COLO668 (cell line): ENCODE measurements around the gene FOXC2.

ENCODE experiments used
- DNase-seq: peaks from one replicate; lab custom pipeline; 2025; ENCODE audit not compliant: unreplicated experiment; lab: John Stamatoyannopoulos, UW

FOXC2 gene

GRCh38 chr16:86571530-86571915 lies 4.9 kb downstream of the FOXC2 start:
- DNase-seq: no peak

- DNase-seq: no peak
Measured at GRCh38 chr16:86572041-86572521, 5.5 kb downstream of the FOXC2 start.

GRCh38 chr16:86572606-86573005 lies 6.0 kb downstream of the FOXC2 start:
- DNase-seq: no peak

GRCh38 chr16:86573215-86573614 lies 6.6 kb downstream of the FOXC2 start:
- DNase-seq: no peak

GRCh38 chr16:86573646-86574508 lies 7.2 kb downstream of the FOXC2 start:
- no peak for DNase-seq

GRCh38 chr16:86574646-86575045 lies 8.0 kb downstream of the FOXC2 start:
- no peak for DNase-seq

GRCh38 chr16:86575095-86575685 lies 8.6 kb downstream of the FOXC2 start:
- DNase-seq: no peak

- peak; percentile 63 for DNase-seq
Measured at GRCh38 chr16:86575754-86576557, 9.3 kb downstream of the FOXC2 start.

- DNase-seq: no peak
Measured at GRCh38 chr16:86576591-86577313, 10.1 kb downstream of the FOXC2 start.

GRCh38 chr16:86577314-86577971 lies 10.8 kb downstream of the FOXC2 start:
- no peak for DNase-seq

GRCh38 chr16:86578061-86578599 lies 11.5 kb downstream of the FOXC2 start, which contains the start of gene FOXL1:
Gene FOXL1, plus strand, starts transcription at chr16:86578549. Its CDS starts 175 bp downstream, at chr16:86578724.
- DNase-seq: no peak

- no peak for DNase-seq
Measured at GRCh38 chr16:86578611-86579267, 12.1 kb downstream of the FOXC2 start.

GRCh38 chr16:86579268-86580062 lies 12.8 kb downstream of the FOXC2 start:
- no peak for DNase-seq

GRCh38 chr16:86580063-86580790 lies 13.6 kb downstream of the FOXC2 start:
- no peak for DNase-seq

GRCh38 chr16:86580791-86581170 lies 14.2 kb downstream of the FOXC2 start:
- DNase-seq: no peak

- no peak for DNase-seq
Measured at GRCh38 chr16:86581458-86581857, 14.8 kb downstream of the FOXC2 start.

GRCh38 chr16:86584071-86584685 lies 17.5 kb downstream of the FOXC2 start:
- no peak for DNase-seq
